Ammon's horn (tissue), 1 donor: ENCODE results near the gene AGL.
"Not testable (repeated sequence)": the region's sequence is repeated elsewhere in the genome, so short reads cannot be mapped to it uniquely, and the experiment has no call there.

Source experiments
- DNase-seq: peaks from one replicate; pipeline ENCODE4 v3.0.0-alpha.2; 2016; ENCODE audit warnings: low spot score

The AGL gene

GRCh38 chr1:99851850-99852454, 1.8 kb downstream of the AGL start:
- DNase-seq = peak; percentile 11

- no peak for DNase-seq
Measured at GRCh38 chr1:99852648-99853047, 2.5 kb downstream of the AGL start.

- no peak for DNase-seq
Measured at GRCh38 chr1:99855914-99856450, 5.8 kb downstream of the AGL start.

GRCh38 chr1:99857041-99857440, 6.9 kb downstream of the AGL start:
- DNase-seq = not testable (repeated sequence)

GRCh38 chr1:99858286-99858685, 8.1 kb downstream of the AGL start:
- no peak for DNase-seq

GRCh38 chr1:99858881-99859280, 8.7 kb downstream of the AGL start:
- no peak for DNase-seq

- DNase-seq = no peak
Measured at GRCh38 chr1:99860703-99861102, 10.5 kb downstream of the AGL start.

- no peak for DNase-seq
Measured at GRCh38 chr1:99867682-99868081, 17.5 kb downstream of the AGL start.

GRCh38 chr1:99869304-99869703, 19.1 kb downstream of the AGL start:
- DNase-seq = no peak

- DNase-seq = no peak
Measured at GRCh38 chr1:99869723-99870122, 19.6 kb downstream of the AGL start.

GRCh38 chr1:99872063-99872462, 21.9 kb downstream of the AGL start:
- DNase-seq = no peak

- DNase-seq = no peak
Measured at GRCh38 chr1:99877568-99877967, 27.4 kb downstream of the AGL start.

- no peak for DNase-seq
Measured at GRCh38 chr1:99886179-99886578, 36.0 kb downstream of the AGL start.

GRCh38 chr1:99886841-99887240, 36.7 kb downstream of the AGL start:
- DNase-seq = no peak

- DNase-seq = no peak
Measured at GRCh38 chr1:99887890-99888289, 37.7 kb downstream of the AGL start.

GRCh38 chr1:99891997-99892396, 41.8 kb downstream of the AGL start:
- DNase-seq = no peak

- not testable (repeated sequence) for DNase-seq
Measured at GRCh38 chr1:99903278-99903677, 53.1 kb downstream of the AGL start.

GRCh38 chr1:99906535-99906934, 56.4 kb downstream of the AGL start:
- no peak for DNase-seq

- DNase-seq = no peak
Measured at GRCh38 chr1:99917214-99917613, 67.1 kb downstream of the AGL start.

- DNase-seq = no peak
Measured at GRCh38 chr1:99919220-99919619, 69.1 kb downstream of the AGL start.

- DNase-seq = no peak
Measured at GRCh38 chr1:99934801-99935200, 84.6 kb downstream of the AGL start.

GRCh38 chr1:99935534-99935933, 85.4 kb downstream of the AGL start:
- no peak for DNase-seq

- DNase-seq = no peak
Measured at GRCh38 chr1:99936071-99936470, 85.9 kb downstream of the AGL start.

- no peak for DNase-seq
Measured at GRCh38 chr1:99942723-99943122, 92.6 kb downstream of the AGL start.
